SK-N-SH treated with all-trans-retinoic acid at 6 μM for 48 hours (cell line): ENCODE results near the gene TAX1BP3.

Experiments used
- ATAC-seq: fragments of 200-7000 bp; cut with Tn5 transposase; 3 replicates; pipeline ENCODE4 v1.9.1; 2020; ENCODE audit warnings: mild to moderate bottlenecking, moderate library complexity
- ARNTL ChIP-seq: fragments of 450-650 bp; formaldehyde crosslinking; IDR thresholded peaks from 2 replicates; pipeline ENCODE4 v1.5.0; 2020; ENCODE audit warnings: low read depth, mild to moderate bottlenecking, moderate library complexity, borderline replicate concordance
- BACH2 ChIP-seq: fragments of 250-450 bp; sonication (Bioruptor Pico); IDR thresholded peaks from 2 replicates; pipeline ENCODE4 v1.9.0; 2021; ENCODE audit warnings: mild to moderate bottlenecking, borderline replicate concordance
- CSDC2 ChIP-seq: fragments of 250-450 bp; sonication (Bioruptor Pico); IDR thresholded peaks from 2 replicates; pipeline ENCODE4 v1.5.0; 2020; ENCODE audit warnings: mild to moderate bottlenecking, moderate library complexity
- ESRRG ChIP-seq: fragments of 250-450 bp; sonication (Bioruptor Pico); IDR thresholded peaks from 2 replicates; pipeline ENCODE4 v1.6.1; 2021; ENCODE audit warnings: mild to moderate bottlenecking
- GLIS3 ChIP-seq: fragments of 250-450 bp; sonication (Bioruptor Pico); IDR thresholded peaks from 2 replicates; pipeline ENCODE4 v1.5.0; 2020; ENCODE audit warnings: mild to moderate bottlenecking, moderate library complexity
- ISL1 ChIP-seq: fragments of 250-450 bp; sonication (Bioruptor Pico); IDR thresholded peaks from 2 replicates; pipeline ENCODE4 v2.1.2; 2022; ENCODE audit warnings: mild to moderate bottlenecking, moderate library complexity
- OSR1 ChIP-seq: fragments of 250-450 bp; sonication (Bioruptor Pico); IDR thresholded peaks from 2 replicates; pipeline ENCODE4 v1.8.0; 2022; ENCODE audit warnings: moderate library complexity, mild to moderate bottlenecking, inconsistent platforms
- PPARA ChIP-seq: fragments of 250-450 bp; sonication (Bioruptor Pico); IDR thresholded peaks from 2 replicates; pipeline ENCODE4 v1.5.0; 2020; ENCODE audit warnings: mild to moderate bottlenecking, borderline replicate concordance
- RARB ChIP-seq: fragments of 250-450 bp; sonication (Bioruptor Pico); IDR thresholded peaks from 2 replicates; pipeline ENCODE4 v1.8.0; 2021; ENCODE audit warnings: mild to moderate bottlenecking, moderate library complexity
- SNAI2 ChIP-seq: fragments of 250-450 bp; sonication (Bioruptor Pico); IDR thresholded peaks from 2 replicates; pipeline ENCODE4 v1.5.0; 2020; ENCODE audit warnings: mild to moderate bottlenecking, moderate library complexity
- ZC3H10 ChIP-seq: fragments of 250-450 bp; sonication (Bioruptor Pico); IDR thresholded peaks from 2 replicates; pipeline ENCODE4 v1.5.1; 2021; ENCODE audit warnings: mild to moderate bottlenecking, moderate library complexity
- ZFP3 ChIP-seq: fragments of 250-450 bp; sonication (Bioruptor Pico); IDR thresholded peaks from 2 replicates; pipeline ENCODE4 v1.5.0; 2020; ENCODE audit warnings: mild to moderate bottlenecking, moderate library complexity
- ZFP30 ChIP-seq: fragments of 450-650 bp; formaldehyde crosslinking; IDR thresholded peaks from 2 replicates; pipeline ENCODE4 v1.5.0; 2022; ENCODE audit warnings: mild to moderate bottlenecking, moderate library complexity
- ZNF565 ChIP-seq: fragments of 450-650 bp; formaldehyde crosslinking; conservative IDR thresholded peaks from 2 replicates; pipeline ENCODE4 v1.5.0; 2020; ENCODE audit warnings: low read depth, mild to moderate bottlenecking, moderate library complexity
- ZNF70 ChIP-seq: fragments of 450-650 bp; formaldehyde crosslinking; IDR thresholded peaks from 2 replicates; pipeline ENCODE4 v1.5.0; 2020; ENCODE audit warnings: mild to moderate bottlenecking, moderate library complexity
- TF ChIP-seq, protein P1 (sequence below): fragments of 250-450 bp; sonication (Bioruptor Pico); IDR thresholded peaks from 2 replicates; pipeline ENCODE4 v1.5.0; 2020; ENCODE audit warnings: mild to moderate bottlenecking, moderate library complexity
- TF ChIP-seq, protein P2 (sequence below): fragments of 250-450 bp; sonication (Bioruptor Pico); IDR thresholded peaks from 2 replicates; pipeline ENCODE4 v1.5.1; 2021; ENCODE audit warnings: mild to moderate bottlenecking, moderate library complexity
- TF ChIP-seq, protein P3 (sequence below): fragments of 250-450 bp; sonication (Bioruptor Pico); IDR thresholded peaks from 2 replicates; pipeline ENCODE4 v1.8.0; 2021; ENCODE audit warnings: low read depth, mild to moderate bottlenecking, moderate library complexity, borderline replicate concordance
- TF ChIP-seq, protein P4 (sequence below): fragments of 250-450 bp; sonication (Bioruptor Pico); IDR thresholded peaks from 2 replicates; pipeline ENCODE4 v1.5.1; 2020; ENCODE audit warnings: low read depth, mild to moderate bottlenecking, moderate library complexity
- TF ChIP-seq, protein P5 (sequence below): fragments of 250-450 bp; sonication (Bioruptor Pico); IDR thresholded peaks from 2 replicates; pipeline ENCODE4 v1.8.0; 2020; ENCODE audit warnings: mild to moderate bottlenecking, moderate library complexity, borderline replicate concordance

TAX1BP3 gene

DNA sequence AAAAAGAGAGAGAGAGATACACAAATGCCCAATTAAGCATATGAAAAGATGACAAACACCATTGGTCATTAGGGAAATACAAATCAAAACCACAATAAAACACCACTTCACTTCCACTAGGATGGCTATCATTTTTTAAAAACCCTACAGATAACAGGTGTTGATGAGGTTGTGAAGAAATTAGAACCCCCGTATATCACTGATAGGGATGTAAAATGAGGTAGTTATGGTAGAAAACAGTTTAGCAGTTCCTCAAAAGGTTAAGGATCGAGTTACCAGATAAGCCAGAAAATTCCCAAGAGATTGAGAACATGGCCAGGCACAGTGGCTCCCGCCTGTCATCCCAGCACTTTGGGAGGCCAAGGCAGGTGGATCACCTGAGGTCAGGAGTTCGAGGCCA is 24.8 kb upstream of the TAX1BP3 start:
- no peak for ATAC-seq

DNA sequence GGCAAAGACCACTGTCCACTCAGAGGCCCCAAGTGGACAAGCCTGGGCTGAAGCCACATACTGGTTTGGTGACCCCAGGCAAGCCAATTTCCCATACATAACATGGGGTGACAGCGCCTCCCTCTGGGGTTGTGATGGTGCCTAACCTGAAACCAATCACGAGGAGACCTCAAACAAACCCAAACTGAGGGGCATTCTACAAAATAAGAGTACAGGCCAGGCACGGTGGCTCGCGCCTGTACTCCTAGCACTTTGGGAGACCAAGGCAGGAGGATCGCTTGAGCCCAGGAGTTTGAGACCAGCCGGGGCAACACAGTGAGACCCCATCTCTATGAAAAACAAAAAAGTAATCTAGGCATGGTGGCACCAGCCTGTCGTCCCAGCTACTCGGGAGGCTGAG is 24.0 kb upstream of the TAX1BP3 start:
- no peak for ATAC-seq
- no peak for TF ChIP-seq PPARA (CRISPR knock-in tag)
- TF ChIP-seq, protein P1, sequence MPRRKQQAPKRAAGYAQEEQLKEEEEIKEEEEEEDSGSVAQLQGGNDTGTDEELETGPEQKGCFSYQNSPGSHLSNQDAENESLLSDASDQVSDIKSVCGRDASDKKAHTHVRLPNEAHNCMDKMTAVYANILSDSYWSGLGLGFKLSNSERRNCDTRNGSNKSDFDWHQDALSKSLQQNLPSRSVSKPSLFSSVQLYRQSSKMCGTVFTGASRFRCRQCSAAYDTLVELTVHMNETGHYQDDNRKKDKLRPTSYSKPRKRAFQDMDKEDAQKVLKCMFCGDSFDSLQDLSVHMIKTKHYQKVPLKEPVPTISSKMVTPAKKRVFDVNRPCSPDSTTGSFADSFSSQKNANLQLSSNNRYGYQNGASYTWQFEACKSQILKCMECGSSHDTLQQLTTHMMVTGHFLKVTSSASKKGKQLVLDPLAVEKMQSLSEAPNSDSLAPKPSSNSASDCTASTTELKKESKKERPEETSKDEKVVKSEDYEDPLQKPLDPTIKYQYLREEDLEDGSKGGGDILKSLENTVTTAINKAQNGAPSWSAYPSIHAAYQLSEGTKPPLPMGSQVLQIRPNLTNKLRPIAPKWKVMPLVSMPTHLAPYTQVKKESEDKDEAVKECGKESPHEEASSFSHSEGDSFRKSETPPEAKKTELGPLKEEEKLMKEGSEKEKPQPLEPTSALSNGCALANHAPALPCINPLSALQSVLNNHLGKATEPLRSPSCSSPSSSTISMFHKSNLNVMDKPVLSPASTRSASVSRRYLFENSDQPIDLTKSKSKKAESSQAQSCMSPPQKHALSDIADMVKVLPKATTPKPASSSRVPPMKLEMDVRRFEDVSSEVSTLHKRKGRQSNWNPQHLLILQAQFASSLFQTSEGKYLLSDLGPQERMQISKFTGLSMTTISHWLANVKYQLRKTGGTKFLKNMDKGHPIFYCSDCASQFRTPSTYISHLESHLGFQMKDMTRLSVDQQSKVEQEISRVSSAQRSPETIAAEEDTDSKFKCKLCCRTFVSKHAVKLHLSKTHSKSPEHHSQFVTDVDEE (CRISPR knock-in tag) = no peak
- no peak for TF ChIP-seq ZNF70 (CRISPR knock-in tag)
- no peak for TF ChIP-seq CSDC2 (CRISPR knock-in tag)
- TF ChIP-seq ESRRG (CRISPR knock-in tag) = no peak
- TF ChIP-seq, protein P2, sequence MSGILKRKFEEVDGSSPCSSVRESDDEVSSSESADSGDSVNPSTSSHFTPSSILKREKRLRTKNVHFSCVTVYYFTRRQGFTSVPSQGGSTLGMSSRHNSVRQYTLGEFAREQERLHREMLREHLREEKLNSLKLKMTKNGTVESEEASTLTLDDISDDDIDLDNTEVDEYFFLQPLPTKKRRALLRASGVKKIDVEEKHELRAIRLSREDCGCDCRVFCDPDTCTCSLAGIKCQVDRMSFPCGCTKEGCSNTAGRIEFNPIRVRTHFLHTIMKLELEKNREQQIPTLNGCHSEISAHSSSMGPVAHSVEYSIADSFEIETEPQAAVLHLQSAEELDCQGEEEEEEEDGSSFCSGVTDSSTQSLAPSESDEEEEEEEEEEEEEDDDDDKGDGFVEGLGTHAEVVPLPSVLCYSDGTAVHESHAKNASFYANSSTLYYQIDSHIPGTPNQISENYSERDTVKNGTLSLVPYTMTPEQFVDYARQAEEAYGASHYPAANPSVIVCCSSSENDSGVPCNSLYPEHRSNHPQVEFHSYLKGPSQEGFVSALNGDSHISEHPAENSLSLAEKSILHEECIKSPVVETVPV (CRISPR knock-in tag) = no peak
- TF ChIP-seq, protein P3, sequence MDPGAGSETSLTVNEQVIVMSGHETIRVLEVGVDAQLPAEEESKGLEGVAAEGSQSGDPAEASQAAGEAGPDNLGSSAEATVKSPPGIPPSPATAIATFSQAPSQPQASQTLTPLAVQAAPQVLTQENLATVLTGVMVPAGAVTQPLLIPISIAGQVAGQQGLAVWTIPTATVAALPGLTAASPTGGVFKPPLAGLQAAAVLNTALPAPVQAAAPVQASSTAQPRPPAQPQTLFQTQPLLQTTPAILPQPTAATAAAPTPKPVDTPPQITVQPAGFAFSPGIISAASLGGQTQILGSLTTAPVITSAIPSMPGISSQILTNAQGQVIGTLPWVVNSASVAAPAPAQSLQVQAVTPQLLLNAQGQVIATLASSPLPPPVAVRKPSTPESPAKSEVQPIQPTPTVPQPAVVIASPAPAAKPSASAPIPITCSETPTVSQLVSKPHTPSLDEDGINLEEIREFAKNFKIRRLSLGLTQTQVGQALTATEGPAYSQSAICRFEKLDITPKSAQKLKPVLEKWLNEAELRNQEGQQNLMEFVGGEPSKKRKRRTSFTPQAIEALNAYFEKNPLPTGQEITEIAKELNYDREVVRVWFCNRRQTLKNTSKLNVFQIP = no peak
- no peak for TF ChIP-seq RARB (CRISPR knock-in tag)
- no peak for TF ChIP-seq GLIS3 (CRISPR knock-in tag)
- no peak for TF ChIP-seq ZFP3 (CRISPR knock-in tag)
- TF ChIP-seq BACH2 (CRISPR knock-in tag) = no peak
- no peak for TF ChIP-seq ARNTL (CRISPR knock-in tag)
- TF ChIP-seq SNAI2 (CRISPR knock-in tag) = no peak
- no peak for TF ChIP-seq ZNF565 (CRISPR knock-in tag)
- TF ChIP-seq, protein P4, sequence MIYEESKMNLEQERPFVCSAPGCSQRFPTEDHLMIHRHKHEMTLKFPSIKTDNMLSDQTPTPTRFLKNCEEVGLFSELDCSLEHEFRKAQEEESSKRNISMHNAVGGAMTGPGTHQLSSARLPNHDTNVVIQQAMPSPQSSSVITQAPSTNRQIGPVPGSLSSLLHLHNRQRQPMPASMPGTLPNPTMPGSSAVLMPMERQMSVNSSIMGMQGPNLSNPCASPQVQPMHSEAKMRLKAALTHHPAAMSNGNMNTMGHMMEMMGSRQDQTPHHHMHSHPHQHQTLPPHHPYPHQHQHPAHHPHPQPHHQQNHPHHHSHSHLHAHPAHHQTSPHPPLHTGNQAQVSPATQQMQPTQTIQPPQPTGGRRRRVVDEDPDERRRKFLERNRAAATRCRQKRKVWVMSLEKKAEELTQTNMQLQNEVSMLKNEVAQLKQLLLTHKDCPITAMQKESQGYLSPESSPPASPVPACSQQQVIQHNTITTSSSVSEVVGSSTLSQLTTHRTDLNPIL (CRISPR knock-in tag) = no peak
- no peak for TF ChIP-seq ZC3H10 (CRISPR knock-in tag)

More for the DNA sequence above, 24.8 kb upstream of the TAX1BP3 start:
- TF ChIP-seq, protein P5, sequence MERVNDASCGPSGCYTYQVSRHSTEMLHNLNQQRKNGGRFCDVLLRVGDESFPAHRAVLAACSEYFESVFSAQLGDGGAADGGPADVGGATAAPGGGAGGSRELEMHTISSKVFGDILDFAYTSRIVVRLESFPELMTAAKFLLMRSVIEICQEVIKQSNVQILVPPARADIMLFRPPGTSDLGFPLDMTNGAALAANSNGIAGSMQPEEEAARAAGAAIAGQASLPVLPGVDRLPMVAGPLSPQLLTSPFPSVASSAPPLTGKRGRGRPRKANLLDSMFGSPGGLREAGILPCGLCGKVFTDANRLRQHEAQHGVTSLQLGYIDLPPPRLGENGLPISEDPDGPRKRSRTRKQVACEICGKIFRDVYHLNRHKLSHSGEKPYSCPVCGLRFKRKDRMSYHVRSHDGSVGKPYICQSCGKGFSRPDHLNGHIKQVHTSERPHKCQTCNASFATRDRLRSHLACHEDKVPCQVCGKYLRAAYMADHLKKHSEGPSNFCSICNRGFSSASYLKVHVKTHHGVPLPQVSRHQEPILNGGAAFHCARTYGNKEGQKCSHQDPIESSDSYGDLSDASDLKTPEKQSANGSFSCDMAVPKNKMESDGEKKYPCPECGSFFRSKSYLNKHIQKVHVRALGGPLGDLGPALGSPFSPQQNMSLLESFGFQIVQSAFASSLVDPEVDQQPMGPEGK (CRISPR knock-in tag) = no peak
- no peak for TF ChIP-seq PPARA (CRISPR knock-in tag)
- no peak for TF ChIP-seq ESRRG (CRISPR knock-in tag)
- TF ChIP-seq RARB (CRISPR knock-in tag) = no peak
- TF ChIP-seq, protein P2 (CRISPR knock-in tag) = no peak
- no peak for TF ChIP-seq BACH2 (CRISPR knock-in tag)
- TF ChIP-seq ZFP30 (CRISPR knock-in tag) = no peak
- no peak for TF ChIP-seq ISL1
- TF ChIP-seq, protein P1 (CRISPR knock-in tag) = no peak
- no peak for TF ChIP-seq OSR1 (CRISPR knock-in tag)
- TF ChIP-seq CSDC2 (CRISPR knock-in tag) = no peak
- no peak for TF ChIP-seq ZC3H10 (CRISPR knock-in tag)
- TF ChIP-seq, protein P3 = no peak
- TF ChIP-seq, all 23 proteins: peak for 0
